H1 (cell line): ENCODE measurements around the gene PRKCZ. TPM values are rescaled to one million over a fixed set of nuclear protein-coding genes. Genes with fewer than 3 reads are reported as not detected.

Experiments used
- CTCF ChIA-PET: fragments of 300-600 bp; sonication (Branson Sonifier 250); formaldehyde crosslinking; loops from one replicate; lab custom pipeline; 2021; ENCODE audit not compliant: partially characterized antibody; lab: Charles Lee
- POLR2A ChIA-PET: fragments of 300-600 bp; sonication (Branson Sonifier 250); formaldehyde crosslinking; loops from one replicate; lab custom pipeline; 2021; ENCODE audit warnings: inconsistent platforms; ENCODE audit not compliant: partially characterized antibody; lab: Charles Lee
- DNase-seq, 2 experiments: peaks; one replicate each; pipeline versions ENCODE4 v3.0.0 to v3.0.0-alpha.2; 2010 to 2022; ENCODE audit warnings: low spot score in 2 of 2, low read depth in 1 of 2, mixed read lengths in 1 of 2
- FAIRE-seq: peaks from 2 replicates; lab custom pipeline; 2011; peaks lifted over from hg19 to GRCh38; lab: Jason Lieb, UNC
- H2AFZ ChIP-seq: 2 replicates; pipeline ENCODE4 v1.8.1; 2012; ENCODE audit warnings: low read length, inconsistent platforms
- H2AK5ac ChIP-seq: 2 replicates; pipeline ENCODE4 v1.6.1; 2013; ENCODE audit warnings: low read depth, low read length
- H2BK120ac ChIP-seq: replicated peaks from 2 replicates; pipeline ENCODE3; 2013; ENCODE audit warnings: low read depth, low read length, inconsistent platforms
- H2BK12ac ChIP-seq: 2 replicates; pipeline ENCODE4 v1.6.1; 2013; ENCODE audit warnings: low read depth, low read length
- H2BK15ac ChIP-seq: 2 replicates; pipeline ENCODE4 v1.6.1; 2013; ENCODE audit warnings: low read length
- H2BK20ac ChIP-seq: 2 replicates; pipeline ENCODE4 v1.6.1; 2013; ENCODE audit warnings: low read length
- H2BK5ac ChIP-seq: 2 replicates; pipeline ENCODE4 v1.6.1; 2013; ENCODE audit warnings: low read depth, low read length
- H3K14ac ChIP-seq: 2 replicates; pipeline ENCODE4 v1.6.1; 2013; ENCODE audit warnings: inconsistent platforms; ENCODE audit not compliant: insufficient read length
- H3K18ac ChIP-seq: 2 replicates; pipeline ENCODE4 v1.6.1; 2013; ENCODE audit warnings: low read length; ENCODE audit errors: extremely low read depth
- H3K23ac ChIP-seq: 2 replicates; pipeline ENCODE4 v1.6.1; 2013; ENCODE audit warnings: inconsistent platforms; ENCODE audit not compliant: insufficient read length
- H3K23me2 ChIP-seq: 2 replicates; pipeline ENCODE4 v1.6.1; 2013; ENCODE audit warnings: low read depth, low read length
- H3K27ac ChIP-seq: 2 replicates; pipeline ENCODE4 v1.6.1; 2011; ENCODE audit warnings: low read depth, low read length, inconsistent platforms
- H3K27me3 ChIP-seq, 4 experiments: replicated peaks in 1 of 4; 1 replicate in 1 of 4; 2 replicates in 3 of 4; pipeline versions ENCODE4 v1.6.1 to v1.8.1; 2011 to 2013; ENCODE audit warnings: low read length in 3 of 4, mild to moderate bottlenecking in 3 of 4, inconsistent platforms in 2 of 4, mixed read lengths in 2 of 4, moderate library complexity in 1 of 4; ENCODE audit not compliant: control insufficient read depth in 3 of 4, insufficient read depth in 3 of 4; ENCODE audit errors: extremely low read depth in 1 of 4
- H3K36me3 ChIP-seq, 4 experiments: 2 replicates each; pipeline versions ENCODE4 v1.6.1 to v1.8.1; 2011 to 2013; ENCODE audit warnings: mild to moderate bottlenecking in 4 of 4, low read length in 3 of 4, moderate library complexity in 2 of 4, control low read depth in 1 of 4, inconsistent platforms in 1 of 4; ENCODE audit not compliant: insufficient read depth in 4 of 4, control insufficient read depth in 2 of 4
- H3K4ac ChIP-seq: replicated peaks from 2 replicates; pipeline ENCODE3; 2013; ENCODE audit warnings: low read length, low read depth, mixed read lengths, inconsistent platforms; ENCODE audit not compliant: insufficient read length
- H3K4me1 ChIP-seq, 4 experiments: replicated peaks in 1 of 4; 1 replicate in 1 of 4; 2 replicates in 3 of 4; pipeline versions ENCODE4 v1.6.1 to v1.8.1; 2011 to 2013; ENCODE audit warnings: low read length in 3 of 4, inconsistent platforms in 2 of 4, mixed read lengths in 1 of 4; ENCODE audit not compliant: insufficient read depth in 4 of 4, control insufficient read depth in 3 of 4
- H3K4me2 ChIP-seq, 2 experiments: 2 replicates each; pipeline versions ENCODE4 v1.6.1 to v1.8.1; 2011 to 2013; ENCODE audit warnings: low read depth in 2 of 2, low read length in 2 of 2, control low read depth in 1 of 2, inconsistent platforms in 1 of 2, mild to moderate bottlenecking in 1 of 2; ENCODE audit not compliant: insufficient read depth in 1 of 2
- H3K4me3 ChIP-seq, 4 experiments: fragments of 200-600, 300-600 bp in 1 of 4; sonication (generic), shearing (Covaris generic), sonication (Bioruptor Twin) in 1 of 4; 2 replicates each; pipeline versions ENCODE4 v1.5.1 to v1.8.1; 2011 to 2016; ENCODE audit warnings: low read length in 4 of 4, low read depth in 3 of 4, control low read depth in 2 of 4, inconsistent platforms in 2 of 4, mild to moderate bottlenecking in 2 of 4, mixed read lengths in 1 of 4, moderate library complexity in 1 of 4; ENCODE audit not compliant: insufficient read depth in 2 of 4; ENCODE audit errors: extremely low read depth in 1 of 4
- H3K56ac ChIP-seq: replicated peaks from 2 replicates; pipeline ENCODE3; 2013; ENCODE audit warnings: low read depth, mild to moderate bottlenecking, mixed read lengths, low read length, inconsistent platforms; ENCODE audit not compliant: insufficient read length
- H3K79me1 ChIP-seq: 2 replicates; pipeline ENCODE4 v1.6.1; 2013; ENCODE audit warnings: low read depth, low read length, control low read depth
- H3K79me2 ChIP-seq, 2 experiments: 2 replicates each; pipeline versions ENCODE4 v1.6.1 to v1.8.1; 2012 to 2013; ENCODE audit warnings: low read length in 2 of 2, mild to moderate bottlenecking in 2 of 2, inconsistent platforms in 1 of 2; ENCODE audit not compliant: insufficient read depth in 2 of 2, control insufficient read depth in 1 of 2
- H3K9ac ChIP-seq, 4 experiments: replicated peaks in 1 of 4; 1 replicate in 1 of 4; 2 replicates in 3 of 4; pipeline versions ENCODE4 v1.6.1 to v1.8.1; 2011 to 2013; ENCODE audit warnings: low read depth in 3 of 4, low read length in 3 of 4, control low read depth in 2 of 4, mild to moderate bottlenecking in 2 of 4, moderate library complexity in 2 of 4, inconsistent platforms in 1 of 4; ENCODE audit errors: extremely low read depth in 1 of 4
- H3K9me3 ChIP-seq, 2 experiments: 2 replicates each; pipeline versions ENCODE4 v1.6.1 to v1.8.1; 2012 to 2013; ENCODE audit warnings: mild to moderate bottlenecking in 2 of 2, moderate library complexity in 2 of 2, control low read depth in 1 of 2, inconsistent platforms in 1 of 2, low read depth in 1 of 2, low read length in 1 of 2, mixed read lengths in 1 of 2; ENCODE audit not compliant: insufficient read depth in 2 of 2
- H4K20me1 ChIP-seq, 2 experiments: replicated peaks in 1 of 2; 2 replicates each; pipeline versions ENCODE3 to v1.8.1; 2011 to 2013; ENCODE audit warnings: inconsistent platforms in 2 of 2, low read length in 2 of 2, mild to moderate bottlenecking in 1 of 2; ENCODE audit not compliant: insufficient read depth in 2 of 2, control insufficient read depth in 1 of 2
- H4K5ac ChIP-seq: 2 replicates; pipeline ENCODE4 v1.6.1; 2013; ENCODE audit warnings: low read length, low read depth, mixed read lengths, inconsistent platforms; ENCODE audit not compliant: insufficient read length
- H4K8ac ChIP-seq: 2 replicates; pipeline ENCODE4 v1.8.0; 2013; ENCODE audit warnings: mild to moderate bottlenecking, moderate library complexity, low read length, inconsistent platforms; ENCODE audit not compliant: insufficient read depth; ENCODE audit errors: extremely low read depth
- H4K91ac ChIP-seq: replicated peaks from 2 replicates; pipeline ENCODE3; 2013; ENCODE audit warnings: low read length, mixed read lengths, inconsistent platforms; ENCODE audit not compliant: insufficient read length
- BACH1 ChIP-seq: IDR thresholded peaks from 2 replicates; pipeline ENCODE4 v1.6.1; 2012; ENCODE audit warnings: low read length, improper control_type of control experiment
- BCL11A ChIP-seq, 2 experiments: IDR thresholded peaks; one replicate each; pipeline ENCODE4 v1.6.1; 2011; ENCODE audit warnings: low read depth in 2 of 2, low read length in 2 of 2, mild to moderate bottlenecking in 2 of 2
- CEBPB ChIP-seq: IDR thresholded peaks from 2 replicates; pipeline ENCODE4 v1.6.1; 2012; ENCODE audit warnings: low read depth, low read length
- CHD1 ChIP-seq: IDR thresholded peaks from 2 replicates; pipeline ENCODE4 v1.6.1; 2012; ENCODE audit warnings: low read depth, low read length, improper control_type of control experiment
- CHD2 ChIP-seq: IDR thresholded peaks from 2 replicates; pipeline ENCODE4 v1.6.1; 2012; ENCODE audit warnings: low read length, improper control_type of control experiment
- CREB1 ChIP-seq: IDR thresholded peaks from 2 replicates; pipeline ENCODE4 v1.6.1; 2012; ENCODE audit warnings: inconsistent platforms
- EP300 ChIP-seq, 2 experiments: IDR thresholded peaks; 1 replicate in 1 of 2; 2 replicates in 1 of 2; pipeline ENCODE4 v1.6.1; 2011 to 2012; ENCODE audit warnings: low read depth in 2 of 2, low read length in 2 of 2, mild to moderate bottlenecking in 2 of 2, borderline replicate concordance in 1 of 2, inconsistent platforms in 1 of 2, moderate library complexity in 1 of 2
- HDAC2 ChIP-seq, 2 experiments: fragments of 300-600 bp in 1 of 2; sonication (generic) in 1 of 2; IDR thresholded peaks; 2 replicates each; pipeline ENCODE4 v1.6.1; 2011 to 2012; ENCODE audit warnings: low read depth in 2 of 2, low read length in 2 of 2, mild to moderate bottlenecking in 2 of 2, moderate library complexity in 2 of 2, borderline replicate concordance in 1 of 2, inconsistent platforms in 1 of 2
- POU5F1 ChIP-seq: IDR thresholded peaks from 2 replicates; pipeline ENCODE4 v1.6.1; 2011; ENCODE audit warnings: low read depth, mild to moderate bottlenecking, low read length, moderate library complexity
- RXRA ChIP-seq: IDR thresholded peaks from 2 replicates; pipeline ENCODE4 v1.6.1; 2011; ENCODE audit warnings: low read depth, mild to moderate bottlenecking, low read length, moderate library complexity; ENCODE audit not compliant: insufficient read depth
- ZNF274 ChIP-seq: IDR thresholded peaks from 2 replicates; pipeline ENCODE4 v1.7.0; 2012; ENCODE audit warnings: low read length, borderline replicate concordance; ENCODE audit errors: extremely low read depth
- WGBS, 2 experiments: shearing (Covaris generic) in 1 of 2; methylation state at CpG; one replicate each; pipeline versions ENCODE4 v1.1.6 to v1.1.7; 2013 to 2015; ENCODE audit warnings: low lambda C conversion rate in 2 of 2, mixed read lengths in 2 of 2, inconsistent platforms in 1 of 2, low coverage in 1 of 2, missing lambda C conversion rate in 1 of 2; ENCODE audit not compliant: insufficient replicate concordance in 2 of 2, insufficient coverage in 1 of 2, insufficient read length in 1 of 2; ENCODE audit errors: extremely low coverage in 1 of 2, missing lambda C conversion rate in 1 of 2; 5-methylcytosine and 5-hydroxymethylcytosine counted together
- polyA plus RNA-seq, 7 experiments: library from polyadenylated mRNA; depleted of rRNA in 3 of 7; stranded (reverse) in 5 of 7; unstranded in 2 of 7; fragments of >200 nt in 5 of 7; fragments of 200-250 nt in 2 of 7; gene quantifications; 1 replicate in 5 of 7; 2 replicates in 1 of 7; 4 replicates in 1 of 7; pipeline versions ENCODE4 v1.2.1 to v1.2.3, GENCODE V29; 2011 to 2013; ENCODE audit warnings: missing spikeins in 2 of 7, mixed read lengths in 2 of 7
- total RNA-seq: library from RNA; stranded (reverse); fragmentation: NEBNext Ultra II Directional; extraction: Animal tissue kit (Norgen Biotek cat#: 25700); gene quantifications from 2 replicates; pipeline ENCODE4 v1.2.1, GENCODE V29; 2021
- TF ChIP-seq, protein P1 (sequence below): IDR thresholded peaks from 2 replicates; pipeline ENCODE4 v1.6.1; 2011; ENCODE audit warnings: low read length, improper control_type of control experiment

The PRKCZ gene
- total and polyA plus RNA-seq, 2 of the 8 experiments (the other 6 are each of a cell fraction or from before 2014, with no cell fraction given), result 37.4 to 45.1 TPM

- Histone ChIP-seq H2BK20ac (no peak overlapping the region), H3K4ac (no peak overlapping the region), H2BK12ac (no peak overlapping the region), H2BK5ac (no peak overlapping the region), H4K5ac (no peak overlapping the region), H3K27me3 (no peaks in the 10 kb centered on the region), H3K9me3 (no peaks in the 10 kb centered on the region), H3K36me3 (peaks cover 0 to 6% (median under 1%) of the 10 kb centered on the region in 4 experiments; a peak in 3 of 8 replicates), H3K56ac (no peak overlapping the region), H3K14ac (no peak overlapping the region), H3K23me2 (no peaks in the 10 kb centered on the region), H2BK120ac (no peak overlapping the region), H4K8ac (peak overlapping the region; percentile 40; the same call in 1 of the 2 replicates), H2BK15ac (no peak overlapping the region), H3K79me2 (no peaks in the 10 kb centered on the region; a peak in 1 of 4 replicates), H3K9ac (no peak overlapping the region), H3K27ac (no peak overlapping the region), H3K23ac (no peak overlapping the region), H4K91ac (no peak overlapping the region), H2AK5ac (no peak overlapping the region), H4K20me1 (peaks cover 0 to 7% of the 10 kb centered on the region in 2 experiments), H3K4me1 (peaks cover 0 to 3% (median 0%) of the 10 kb centered on the region in 4 experiments; a peak in 2 of 7 replicates), H3K79me1 (no peaks in the 10 kb centered on the region; the same call in none of the 2 replicates), H3K4me2 (no peak overlapping the region), H3K4me3 (no peak overlapping the region), H3K18ac (no peak overlapping the region), H2AFZ (no peak overlapping the region)
- 93% methylated on average over 28 of the region's 43 CpGs; no CpG with 5 or more reads in 1 of the 2 experiments for WGBS, 2 experiments
- FAIRE-seq (no peak), DNase-seq (no peak)
- ChIA-PET CTCF (no interaction called here), POLR2A (interaction anchor here (1.2 kb wide), 1 partner anchor 14 kb away, joined by 3 read pairs; no protein-coding TSS in a partner anchor)
- TF ChIP-seq, protein P1, sequence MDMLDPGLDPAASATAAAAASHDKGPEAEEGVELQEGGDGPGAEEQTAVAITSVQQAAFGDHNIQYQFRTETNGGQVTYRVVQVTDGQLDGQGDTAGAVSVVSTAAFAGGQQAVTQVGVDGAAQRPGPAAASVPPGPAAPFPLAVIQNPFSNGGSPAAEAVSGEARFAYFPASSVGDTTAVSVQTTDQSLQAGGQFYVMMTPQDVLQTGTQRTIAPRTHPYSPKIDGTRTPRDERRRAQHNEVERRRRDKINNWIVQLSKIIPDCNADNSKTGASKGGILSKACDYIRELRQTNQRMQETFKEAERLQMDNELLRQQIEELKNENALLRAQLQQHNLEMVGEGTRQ, result no peak
- TF ChIP-seq CHD2 (no peak), BACH1 (no peak), ZNF274 (no peak), BCL11A (IDR thresholded peaks at IDR 0.05; ENCODE audit: low read depth in 2 of 2, low read length in 2 of 2) (no peak), EP300 (IDR thresholded peaks at IDR 0.05; ENCODE audit: borderline replicate concordance in 1 of 2, low read depth in 2 of 2, low read length in 2 of 2) (no peak), RXRA (no peak), CHD1 (no peak), POU5F1 (no peak), CEBPB (no peak), HDAC2 (IDR thresholded peaks at IDR 0.05; ENCODE audit: borderline replicate concordance in 1 of 2, low read depth in 2 of 2, low read length in 2 of 2) (no peak), CREB1 (no peak)
These were observed 119.1 kb downstream of the PRKCZ start for GRCh38 chr1:2169200-2169836.
